Tibial nerve (tissue), 4 donors: ENCODE measurements around the gene ISCA2. TPM values are rescaled to one million over a fixed set of nuclear protein-coding genes. Genes with fewer than 3 reads are reported as not detected.

Experiments
- DNase-seq, 2 donors: peaks; one replicate each; pipeline ENCODE4 v3.0.0-alpha.2; 2019; ENCODE audit warnings: low spot score in 2 of 2
- H3K27ac ChIP-seq, 4 donors: fragments of 200-600 bp; sonication (generic) in 3 of 4; one replicate each; pipeline ENCODE4 v1.5.1; 2017 to 2019; ENCODE audit warnings: mild to moderate bottlenecking in 1 of 4
- H3K27me3 ChIP-seq, 2 donors: fragments of 200-600 bp; sonication (generic) in 1 of 2; one replicate each; pipeline versions ENCODE4 v1.5.1 to v1.6.0; 2017 to 2019
- H3K36me3 ChIP-seq, 3 donors: fragments of 200-600 bp; sonication (generic); one replicate each; pipeline ENCODE4 v1.5.1; 2018 to 2019
- H3K4me1 ChIP-seq, 4 donors: fragments of 200-600 bp; sonication (generic) in 3 of 4; one replicate each; pipeline ENCODE4 v1.5.1; 2017 to 2019
- H3K4me3 ChIP-seq, 4 donors: fragments of 200-600 bp; sonication (generic) in 3 of 4; one replicate each; pipeline ENCODE4 v1.5.1; 2017 to 2019; ENCODE audit warnings: mild to moderate bottlenecking in 1 of 4, moderate library complexity in 1 of 4
- H3K9me3 ChIP-seq, 4 donors: fragments of 200-600 bp; sonication (generic) in 3 of 4; one replicate each; pipeline ENCODE4 v1.5.1; 2017 to 2019
- CTCF ChIP-seq, 5 experiments: fragments of 200-600 bp in 3 of 5; fragments of 450-650 bp in 2 of 5; sonication (generic) in 3 of 5; IDR thresholded peaks; one replicate each; pipeline ENCODE4 v1.5.1; 2016 to 2019; ENCODE audit warnings: antibody characterized with exemption in 5 of 5, mild to moderate bottlenecking in 3 of 5, moderate library complexity in 2 of 5
- EP300 ChIP-seq, 2 donors: sonication (generic); formaldehyde crosslinking; IDR thresholded peaks; one replicate each; pipeline ENCODE4 v1.6.1; 2017; ENCODE audit warnings: antibody characterized with exemption in 2 of 2, mild to moderate bottlenecking in 1 of 2
- POLR2A ChIP-seq, 2 donors: fragments of 450-650 bp; IDR thresholded peaks; one replicate each; pipeline ENCODE4 v1.6.1; 2017; ENCODE audit warnings: antibody characterized with exemption in 2 of 2, mild to moderate bottlenecking in 2 of 2, moderate library complexity in 2 of 2
- WGBS, 2 donors: methylation state at CpG; one replicate each; pipeline ENCODE4 v1.1.5; 2018; 5-methylcytosine and 5-hydroxymethylcytosine counted together
- total RNA-seq, 4 donors: library from RNA; depleted of rRNA; stranded (reverse); fragments of >200 nt; gene quantifications; one replicate each; pipeline ENCODE4 v1.1.0, GENCODE V29; 2016

ISCA2 gene
- total RNA-seq, 4 donors from 2014 or later: 7.3 to 14.9 (median 12.4) TPM

GRCh38 chr14:74491956-74492775 lies 1.4 kb upstream of the ISCA2 start:
- no peak for DNase-seq
- Histone ChIP-seq H3K9me3 (no peaks in the 10 kb centered on the region), H3K27me3 (no peaks in the 10 kb centered on the region), H3K4me1 (peaks cover 0 to 59% (median 20%) of the 10 kb centered on the region in 4 donors), H3K27ac (peak overlapping the region; percentile 79 to 99 (median 90)), H3K36me3 (peaks cover 0 to 9% (median 0%) of the 10 kb centered on the region in 3 donors), H3K4me3 (peak overlapping the region; percentile 59 to 83 (median 66))
- WGBS, 2 donors: 1% methylated on average over 20 of the region's 20 CpGs
- TF ChIP-seq EP300 (IDR thresholded peaks at IDR 0.05) (no peak), CTCF (IDR thresholded peaks at IDR 0.05) (peak in 2 of 5 experiments; percentile 22 to 28)

- WGBS, 2 donors: 0 to 1% methylated on average over 11 to 17 of the region's 35 CpGs
- Histone ChIP-seq H3K36me3 (peaks cover 0 to 9% (median 0%) of the 10 kb centered on the region in 3 donors), H3K4me3 (peak within 1 kb of the TSS; percentile 61 to 95 (median 86)), H3K9me3 (no peaks in the 10 kb centered on the region), H3K4me1 (peaks cover 0 to 52% (median 20%) of the 10 kb centered on the region in 4 donors), H3K27ac (peak within 1 kb of the TSS; percentile 85 to 99 (median 92)), H3K27me3 (no peaks in the 10 kb centered on the region)
- no peak for TF ChIP-seq CTCF (IDR thresholded peaks at IDR 0.05)
- peak; percentile 68 to 89 for TF ChIP-seq POLR2A (IDR thresholded peaks at IDR 0.05)
- peak; percentile 53 to 92 for TF ChIP-seq EP300 (IDR thresholded peaks at IDR 0.05)
- DNase-seq: no peak
Measured at GRCh38 chr14:74492776-74493342, 706 bp upstream of the ISCA2 start, which contains the start of gene NPC2. TSS of gene NPC2 (minus strand) at chr14:74493305. CDS start at chr14:74493274, 31 bp downstream.

- 49 to 52% methylated on average over 2 of the region's 2 CpGs for WGBS, 2 donors
- H3K4me1 ChIP-seq: peaks cover 0 to 33% (median 16%) of the 10 kb centered on the region in 4 donors
- H3K4me3 ChIP-seq: no peak overlapping the region
- H3K27me3 ChIP-seq: no peaks in the 10 kb centered on the region
- no peak overlapping the region for H3K27ac ChIP-seq
- no peak for TF ChIP-seq EP300 (IDR thresholded peaks at IDR 0.05)
- no peak for TF ChIP-seq CTCF (IDR thresholded peaks at IDR 0.05)
- TF ChIP-seq POLR2A (IDR thresholded peaks at IDR 0.05): no peak
- H3K36me3 ChIP-seq: peaks cover 0 to 21% (median 0%) of the 10 kb centered on the region in 3 donors
- no peak for DNase-seq
- no peaks in the 10 kb centered on the region for H3K9me3 ChIP-seq
Measured at GRCh38 chr14:74495356-74495755, 1.8 kb downstream of the ISCA2 start.

GRCh38 chr14:74500417-74501134 lies 7.0 kb downstream of the ISCA2 start:
- DNase-seq: no peak
- H3K9me3 ChIP-seq: no peaks in the 10 kb centered on the region
- WGBS, 2 donors: 84 to 86% methylated on average over 10 of the region's 10 CpGs
- TF ChIP-seq CTCF (IDR thresholded peaks at IDR 0.05): no peak
- no peak for TF ChIP-seq EP300 (IDR thresholded peaks at IDR 0.05)
- no peak for TF ChIP-seq POLR2A (IDR thresholded peaks at IDR 0.05)
- H3K4me3 ChIP-seq: no peak overlapping the region
- peaks cover 0 to 58% (median 0%) of the 10 kb centered on the region in 3 donors for H3K36me3 ChIP-seq
- H3K27ac ChIP-seq: peak overlapping the region in 1 of 4 donors; percentile 57
- peaks cover 0 to 24% (median 0%) of the 10 kb centered on the region in 4 donors for H3K4me1 ChIP-seq
- H3K27me3 ChIP-seq: no peaks in the 10 kb centered on the region
